Trophoblast cell (in vitro differentiated cells and primary cell): ENCODE measurements around the gene GLUD2.
A peak's percentile ranks its signal among the peaks of the same experiment; 100 is the strongest.

Experiments used
- DNase-seq, 2 donors: peaks; one replicate each; pipeline ENCODE4 v3.0.0-alpha.2; 2016
- H2AFZ ChIP-seq: 2 replicates; pipeline ENCODE4 v1.6.1; 2013; ENCODE audit warnings: low read length, moderate library complexity, mild to moderate bottlenecking; ENCODE audit not compliant: insufficient read depth, poor library complexity
- H2AK5ac ChIP-seq: 2 replicates; pipeline ENCODE4 v1.6.1; 2013; ENCODE audit warnings: mild to moderate bottlenecking, low read length
- H2BK120ac ChIP-seq: 2 replicates; pipeline ENCODE4 v1.6.1; 2013; ENCODE audit warnings: low read length, mild to moderate bottlenecking, moderate library complexity; ENCODE audit not compliant: insufficient read depth, poor library complexity
- H2BK12ac ChIP-seq: 2 replicates; pipeline ENCODE4 v1.6.1; 2013; ENCODE audit warnings: mild to moderate bottlenecking, low read length, moderate library complexity
- H2BK5ac ChIP-seq: 2 replicates; pipeline ENCODE4 v1.6.1; 2013; ENCODE audit warnings: low read length, low read depth, moderate library complexity, mild to moderate bottlenecking; ENCODE audit not compliant: poor library complexity
- H3K14ac ChIP-seq: 2 replicates; pipeline ENCODE4 v1.6.1; 2013; ENCODE audit warnings: mild to moderate bottlenecking, low read length
- H3K18ac ChIP-seq: 2 replicates; pipeline ENCODE4 v1.6.1; 2013; ENCODE audit warnings: mild to moderate bottlenecking, low read length
- H3K23ac ChIP-seq: 2 replicates; pipeline ENCODE4 v1.6.1; 2013; ENCODE audit warnings: low read length
- H3K27ac ChIP-seq: 2 replicates; pipeline ENCODE4 v1.5.1; 2013; ENCODE audit warnings: low read depth, mild to moderate bottlenecking, inconsistent platforms, low read length, moderate library complexity
- H3K27me3 ChIP-seq: 2 replicates; pipeline ENCODE4 v1.6.1; 2013; ENCODE audit warnings: inconsistent platforms, mild to moderate bottlenecking, low read length, moderate library complexity; ENCODE audit not compliant: insufficient read depth
- H3K36me3 ChIP-seq, 2 experiments: 1 replicate in 1 of 2; 2 replicates in 1 of 2; pipeline ENCODE4 v1.6.1; 2013; ENCODE audit warnings: low read length in 2 of 2, mild to moderate bottlenecking in 2 of 2, moderate library complexity in 1 of 2; ENCODE audit not compliant: insufficient read depth in 2 of 2, control insufficient read depth in 1 of 2
- H3K4ac ChIP-seq: 2 replicates; pipeline ENCODE4 v1.6.1; 2013; ENCODE audit warnings: low read depth, mild to moderate bottlenecking, low read length, moderate library complexity
- H3K4me1 ChIP-seq, 2 experiments: 1 replicate in 1 of 2; 2 replicates in 1 of 2; pipeline ENCODE4 v1.6.1; 2013; ENCODE audit warnings: low read length in 2 of 2, mild to moderate bottlenecking in 2 of 2, moderate library complexity in 1 of 2; ENCODE audit not compliant: insufficient read depth in 2 of 2, control insufficient read depth in 1 of 2
- H3K4me2 ChIP-seq: 2 replicates; pipeline ENCODE4 v1.6.1; 2013; ENCODE audit warnings: inconsistent platforms, mild to moderate bottlenecking, low read length, moderate library complexity
- H3K4me3 ChIP-seq: 2 replicates; pipeline ENCODE4 v1.5.1; 2013; ENCODE audit warnings: mild to moderate bottlenecking, low read depth, low read length, inconsistent platforms
- H3K79me1 ChIP-seq: one replicate; pipeline ENCODE4 v1.6.1; 2013; ENCODE audit warnings: low read length
- H3K79me2 ChIP-seq: 2 replicates; pipeline ENCODE4 v1.6.1; 2013; ENCODE audit warnings: low read length, mild to moderate bottlenecking; ENCODE audit not compliant: control insufficient read depth, insufficient read depth, poor library complexity
- H3K9ac ChIP-seq: 2 replicates; pipeline ENCODE4 v1.6.1; 2013; ENCODE audit warnings: mild to moderate bottlenecking, low read length
- H3K9me3 ChIP-seq: 2 replicates; pipeline ENCODE4 v1.6.1; 2013; ENCODE audit warnings: low read depth, mild to moderate bottlenecking, control low read depth, inconsistent platforms, low read length; ENCODE audit not compliant: insufficient read depth
- H4K12ac ChIP-seq: 2 replicates; pipeline ENCODE4 v1.6.1; 2013; ENCODE audit warnings: low read depth, mild to moderate bottlenecking, low read length, moderate library complexity
- H4K8ac ChIP-seq: 2 replicates; pipeline ENCODE4 v1.6.1; 2013; ENCODE audit warnings: low read depth, mild to moderate bottlenecking, low read length, moderate library complexity
- H4K91ac ChIP-seq: one replicate; pipeline ENCODE4 v1.6.1; 2013; ENCODE audit warnings: low read depth, mild to moderate bottlenecking, low read length, moderate library complexity
- WGBS: extraction: QIAGEN DNeasy Blood & Tissue Kit; methylation state at CpG from one replicate; pipeline ENCODE4 v1.1.7; 2013; ENCODE audit warnings: missing lambda C conversion rate; ENCODE audit not compliant: insufficient read length, insufficient coverage; ENCODE audit errors: extremely low coverage; 5-methylcytosine and 5-hydroxymethylcytosine counted together

Gene GLUD2

GRCh38 chrX:121009764-121010163 is 37.6 kb upstream of the GLUD2 start:
- Histone ChIP-seq H3K79me2 (no peaks in the 10 kb centered on the region), H4K91ac (no peak overlapping the region), H4K12ac (no peak overlapping the region)

GRCh38 chrX:121010218-121010617 is 37.2 kb upstream of the GLUD2 start:
- Histone ChIP-seq H3K27ac (no peak overlapping the region), H3K27me3 (no peaks in the 10 kb centered on the region), H2BK5ac (no peak overlapping the region), H3K18ac (no peak overlapping the region), H2AK5ac (no peak overlapping the region), H3K4me1 (peaks cover 4 to 7% of the 10 kb centered on the region in 2 experiments), H3K23ac (no peak overlapping the region), H2BK12ac (no peak overlapping the region), H3K14ac (no peak overlapping the region), H4K91ac (no peak overlapping the region), H3K4ac (no peak overlapping the region), H3K79me1 (no peaks in the 10 kb centered on the region), H2BK120ac (no peak overlapping the region), H3K9me3 (no peaks in the 10 kb centered on the region), H4K8ac (no peak overlapping the region), H3K4me2 (no peak overlapping the region), H3K36me3 (no peaks in the 10 kb centered on the region), H3K79me2 (no peaks in the 10 kb centered on the region), H3K4me3 (no peak overlapping the region), H2AFZ (no peak overlapping the region), H4K12ac (no peak overlapping the region), H3K9ac (no peak overlapping the region)
- no CpG with 5 or more reads among the region's 4 CpGs for WGBS
- DNase-seq = no peak

More at GRCh38 chrX:121009764-121010163, 37.6 kb upstream of the GLUD2 start:
- no peak overlapping the region for H3K23ac ChIP-seq
- H3K4me1 ChIP-seq = peaks cover 4 to 7% of the 10 kb centered on the region in 2 experiments
- no peak overlapping the region for H3K27ac ChIP-seq
- H3K9me3 ChIP-seq = no peaks in the 10 kb centered on the region
- H4K8ac ChIP-seq = no peak overlapping the region
- no peak overlapping the region for H2BK5ac ChIP-seq
- H3K79me1 ChIP-seq = no peaks in the 10 kb centered on the region
- no peak overlapping the region for H3K4ac ChIP-seq
- H3K9ac ChIP-seq = no peak overlapping the region
- no peak overlapping the region for H3K4me3 ChIP-seq
- no peak overlapping the region for H2AK5ac ChIP-seq
- H3K18ac ChIP-seq = no peak overlapping the region
- H2BK12ac ChIP-seq = no peak overlapping the region
- WGBS = no CpG with 5 or more reads among the region's 3 CpGs
- no peaks in the 10 kb centered on the region for H3K27me3 ChIP-seq
- DNase-seq = no peak
- H3K14ac ChIP-seq = no peak overlapping the region
- no peaks in the 10 kb centered on the region for H3K36me3 ChIP-seq
- H3K4me2 ChIP-seq = no peak overlapping the region
- no peak overlapping the region for H2BK120ac ChIP-seq
- H2AFZ ChIP-seq = no peak overlapping the region

- Histone ChIP-seq H3K23ac (no peak overlapping the region), H3K9ac (no peak overlapping the region), H3K79me2 (no peaks in the 10 kb centered on the region), H3K79me1 (no peaks in the 10 kb centered on the region), H3K18ac (no peak overlapping the region), H3K9me3 (no peaks in the 10 kb centered on the region), H2BK120ac (no peak overlapping the region), H2BK5ac (no peak overlapping the region), H3K4me2 (no peak overlapping the region), H3K4me3 (no peak overlapping the region), H2BK12ac (no peak overlapping the region), H2AFZ (no peak overlapping the region), H4K12ac (no peak overlapping the region), H3K27me3 (no peaks in the 10 kb centered on the region), H4K91ac (no peak overlapping the region), H3K27ac (no peak overlapping the region), H3K4ac (no peak overlapping the region), H4K8ac (no peak overlapping the region), H2AK5ac (no peak overlapping the region), H3K36me3 (no peaks in the 10 kb centered on the region), H3K4me1 (peaks cover 4 to 7% of the 10 kb centered on the region in 2 experiments), H3K14ac (no peak overlapping the region)
- DNase-seq = no peak
- WGBS = no CpG with 5 or more reads among the region's 7 CpGs
Measured at GRCh38 chrX:121011254-121011653, 36.2 kb upstream of the GLUD2 start.

DNA sequence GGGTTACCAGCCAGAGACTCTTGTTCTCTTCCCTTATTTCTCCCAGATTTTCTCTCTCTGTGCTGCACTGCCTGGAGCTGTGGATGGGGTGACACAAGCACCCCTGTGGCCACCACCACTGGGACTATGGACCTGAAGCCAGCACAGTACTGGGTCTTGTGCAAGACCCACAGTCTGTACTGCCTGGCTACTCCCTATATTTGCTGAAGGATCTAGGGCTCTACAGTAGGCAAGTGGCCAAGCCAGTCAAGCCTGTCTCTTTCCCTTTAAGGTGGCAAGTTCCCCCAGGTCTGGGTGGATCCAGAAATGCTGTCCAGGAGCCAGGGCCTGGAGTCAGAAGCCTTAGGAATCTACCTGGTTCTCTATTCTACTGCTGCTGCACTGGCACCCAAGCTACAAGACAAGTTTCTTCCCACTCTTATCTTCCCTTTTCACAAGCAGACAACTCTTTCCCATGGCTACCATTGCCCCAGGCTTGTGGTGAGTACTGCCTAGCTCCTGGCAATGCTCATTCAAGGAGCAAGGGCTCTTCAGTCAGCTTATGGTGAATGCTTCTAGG is 33.4 kb upstream of the GLUD2 start:
- no peak overlapping the region for H2BK12ac ChIP-seq
- no peak overlapping the region for H3K9ac ChIP-seq
- H3K9me3 ChIP-seq = no peaks in the 10 kb centered on the region
- H3K36me3 ChIP-seq = no peaks in the 10 kb centered on the region
- H3K4me1 ChIP-seq = peaks cover 4 to 7% of the 10 kb centered on the region in 2 experiments
- DNase-seq = peak; percentile 57 to 74
- no peak overlapping the region for H2BK5ac ChIP-seq
- H3K27me3 ChIP-seq = no peaks in the 10 kb centered on the region
- no peak overlapping the region for H3K4me2 ChIP-seq
- H4K8ac ChIP-seq = no peak overlapping the region
- no peak overlapping the region for H3K27ac ChIP-seq
- no peaks in the 10 kb centered on the region for H3K79me1 ChIP-seq
- H4K91ac ChIP-seq = no peak overlapping the region
- no peak overlapping the region for H2AFZ ChIP-seq
- no peak overlapping the region for H2AK5ac ChIP-seq
- H3K14ac ChIP-seq = no peak overlapping the region
- H2BK120ac ChIP-seq = no peak overlapping the region
- no peaks in the 10 kb centered on the region for H3K79me2 ChIP-seq
- H4K12ac ChIP-seq = no peak overlapping the region
- no peak overlapping the region for H3K18ac ChIP-seq
- H3K4me3 ChIP-seq = no peak overlapping the region
- no peak overlapping the region for H3K23ac ChIP-seq
- H3K4ac ChIP-seq = no peak overlapping the region
